Measurements from ENCODE around the gene NDUFA8. TPM values are rescaled to one million over a fixed set of nuclear protein-coding genes. Genes with fewer than 3 reads are reported as not detected.

The NDUFA8 gene
- total RNA-seq, 1 experiment from 2014 or later: 60.7 TPM

GRCh38 chr9:122131401-122132001, 28.1 kb downstream of the NDUFA8 start:
- peak; percentile 86 for DNase-seq
- H3K36me3 Mint-ChIP-seq (ENCODE audit: insufficient read depth in 1 of 3, low read depth in 3 of 3): no peaks in the 10 kb centered on the region
- no peak overlapping the region for H2AK5ac ChIP-seq (ENCODE audit: insufficient read length, low read length)
- H3K14ac ChIP-seq (ENCODE audit: insufficient read depth, low read length): no peak overlapping the region
- peak overlapping the region; percentile 47 for H3K18ac ChIP-seq (ENCODE audit: insufficient read length, low read depth, low read length)
- peak overlapping the region in 1 of 3 experiments; percentile 54; a peak in 1 of 7 replicates for H3K27ac Mint-ChIP-seq
- H3K27me3 ChIP-seq (ENCODE audit: insufficient read depth, low read length): no peaks in the 10 kb centered on the region; the same call in 1 of the 2 replicates
- no peak overlapping the region for H3K27ac ChIP-seq (ENCODE audit: insufficient read length, low read depth, low read length)
- no peak overlapping the region for H2BK20ac ChIP-seq (ENCODE audit: low read depth, low read length, poor library complexity, severe bottlenecking)
- H3K9ac ChIP-seq (ENCODE audit: extremely low read depth, insufficient read length, low read length): no peak overlapping the region
- no peaks in the 10 kb centered on the region for H3K79me1 ChIP-seq (ENCODE audit: insufficient read depth, low read depth, low read length, poor library complexity, severe bottlenecking)
- H4K8ac ChIP-seq (replicated peaks; ENCODE audit: insufficient read length, low read depth, low read length): no peak overlapping the region
- H3K23ac ChIP-seq (ENCODE audit: insufficient read length, low read depth, low read length): no peak overlapping the region
- H3T11ph ChIP-seq (ENCODE audit: low read length): no peak overlapping the region
- TF ChIP-seq CTCF (conservative IDR thresholded peaks at IDR 0.05): no peak
- H2BK120ac ChIP-seq (ENCODE audit: low read depth, low read length, poor library complexity, severe bottlenecking): no peak overlapping the region
- H3K79me2 ChIP-seq (ENCODE audit: insufficient read depth, low read length): no peaks in the 10 kb centered on the region
- no peak overlapping the region for H4K91ac ChIP-seq (ENCODE audit: insufficient read length, low read depth, low read length)
- peak overlapping the region; percentile 31 to 56; a peak in 4 of 5 replicates for H3K4me3 Mint-ChIP-seq
- no peak overlapping the region for H2BK12ac ChIP-seq (ENCODE audit: insufficient read length, low read depth, low read length)
- no peak overlapping the region for H4K5ac ChIP-seq (ENCODE audit: insufficient read length, low read depth, low read length)
- no peak overlapping the region for H3K4ac ChIP-seq (ENCODE audit: low read depth, low read length)
- H4K20me1 ChIP-seq (ENCODE audit: control insufficient read depth, insufficient read depth, insufficient read length): no peaks in the 10 kb centered on the region
- H3K56ac ChIP-seq (ENCODE audit: insufficient read length, low read depth, low read length): no peak overlapping the region
- peaks cover 55% of the 10 kb centered on the region for H3K27me3 Mint-ChIP-seq (ENCODE audit: low read depth)
- WGBS (ENCODE audit: extremely low coverage, insufficient read length, low lambda C conversion rate): no CpG with 5 or more reads among the region's 21 CpGs
- peaks cover 1% of the 10 kb centered on the region for H3K23me2 ChIP-seq (ENCODE audit: insufficient read length, low read depth, low read length, poor library complexity, severe bottlenecking)
- H2BK5ac ChIP-seq (ENCODE audit: insufficient read length, low read length): no peak overlapping the region
- H3K9me3 Mint-ChIP-seq: no peaks in the 10 kb centered on the region; a peak in 1 of 5 replicates
- H3K4me1 ChIP-seq (ENCODE audit: insufficient read depth, low read length): peaks cover 8% of the 10 kb centered on the region; the same call in 1 of the 2 replicates
- no peak overlapping the region for H2BK15ac ChIP-seq (ENCODE audit: low read depth, low read length)
- no peak overlapping the region for H2AFZ ChIP-seq (ENCODE audit: low read length)
- H3K4me1 Mint-ChIP-seq: peaks cover 46 to 53% of the 10 kb centered on the region in 2 experiments
- peak overlapping the region; percentile 9 for H3K4me2 ChIP-seq (ENCODE audit: insufficient read depth, insufficient read length, low read length)
- H3K9me3 ChIP-seq (ENCODE audit: control insufficient read depth, low read depth, low read length): no peaks in the 10 kb centered on the region

Data from H9 (cell line).